Thymus (tissue), 11 donors: ENCODE measurements around the gene RABEPK. TPM values are rescaled to one million over a fixed set of nuclear protein-coding genes. Genes with fewer than 3 reads are reported as not detected.

Experiments
- DNase-seq, 9 donors: peaks; one replicate each; pipeline ENCODE4 v3.0.0-alpha.2; 2013; ENCODE audit warnings: low spot score in 9 of 9, low read depth in 6 of 9, missing footprints in 1 of 9
- H3K27ac ChIP-seq, 2 donors: one replicate each; pipeline ENCODE4 v1.5.1; 2013; ENCODE audit warnings: control low read depth in 1 of 2, low read depth in 1 of 2, low read length in 1 of 2, mild to moderate bottlenecking in 1 of 2, moderate library complexity in 1 of 2
- H3K27me3 ChIP-seq, 2 donors: one replicate each; pipeline ENCODE4 v1.5.1; 2013; ENCODE audit warnings: low read length in 1 of 2; ENCODE audit not compliant: control insufficient read depth in 2 of 2, insufficient read depth in 1 of 2
- H3K36me3 ChIP-seq, 2 donors: one replicate each; pipeline ENCODE4 v1.5.1; 2013; ENCODE audit warnings: low read length in 1 of 2, mild to moderate bottlenecking in 1 of 2, moderate library complexity in 1 of 2; ENCODE audit not compliant: control insufficient read depth in 2 of 2, insufficient read depth in 2 of 2
- H3K4me1 ChIP-seq, 2 donors: one replicate each; pipeline ENCODE4 v1.5.1; 2013; ENCODE audit warnings: low read length in 2 of 2; ENCODE audit not compliant: control insufficient read depth in 2 of 2, insufficient read depth in 2 of 2
- H3K4me3 ChIP-seq, 2 donors: one replicate each; pipeline ENCODE4 v1.5.1; 2013; ENCODE audit warnings: low read length in 2 of 2, control low read depth in 1 of 2, mild to moderate bottlenecking in 1 of 2
- H3K9me3 ChIP-seq, 2 donors: one replicate each; pipeline ENCODE4 v1.5.1; 2013; ENCODE audit warnings: low read length in 1 of 2, mild to moderate bottlenecking in 1 of 2; ENCODE audit not compliant: control insufficient read depth in 2 of 2, insufficient read depth in 1 of 2
- WGBS: extraction: QIAGEN DNeasy Blood & Tissue Kit; methylation state at CpG from one replicate; pipeline ENCODE4 v1.1.7; 2013; 5-methylcytosine and 5-hydroxymethylcytosine counted together
- polyA plus RNA-seq: library from polyadenylated mRNA; stranded (reverse); fragments of 200-250 nt; gene quantifications from one replicate; pipeline ENCODE4 v1.2.3, GENCODE V29; 2013
- total RNA-seq: library from RNA; stranded (reverse); fragments of 120-200 nt; gene quantifications from one replicate; pipeline ENCODE4 v1.2.4, GENCODE V29; 2013
- donor health status: healthy.

RABEPK gene
- total and polyA plus RNA-seq, 2 donors: 19.5 to 25.7 TPM

DNA sequence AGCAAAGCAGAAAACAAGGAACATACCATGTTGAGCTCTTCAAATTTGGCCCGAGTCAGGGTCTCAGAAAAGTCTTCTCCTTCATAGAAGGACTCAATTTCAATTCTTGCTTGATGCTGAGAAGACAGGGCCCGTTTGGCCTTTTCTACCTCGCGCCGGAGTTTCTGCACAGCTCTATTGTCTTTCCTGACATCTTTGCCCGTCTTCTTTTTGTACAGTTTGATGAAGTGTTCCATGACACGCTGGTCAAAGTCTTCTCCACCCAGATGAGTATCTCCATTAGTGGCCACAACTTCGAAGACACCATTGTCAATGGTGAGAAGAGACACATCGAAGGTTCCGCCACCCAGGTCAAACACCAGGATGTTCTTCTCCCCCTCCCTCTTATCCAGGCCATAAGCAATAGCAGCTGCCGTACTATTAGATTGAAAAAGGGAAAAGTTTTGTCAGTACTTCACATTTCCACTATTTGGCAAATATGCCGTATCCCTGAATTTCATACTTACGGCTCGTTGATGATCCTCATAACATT, 38.6 kb downstream of the RABEPK start:
- H3K4me1 ChIP-seq: peaks cover 7 to 29% of the 10 kb centered on the region in 2 donors
- H3K4me3 ChIP-seq: peak overlapping the region in 1 of 2 donors; percentile 77
- no peaks in the 10 kb centered on the region for H3K9me3 ChIP-seq
- H3K27ac ChIP-seq: no peak overlapping the region
- H3K36me3 ChIP-seq: peaks cover 30 to 58% of the 10 kb centered on the region in 2 donors
- WGBS: 97% methylated on average over 14 of the region's 14 CpGs
- no peak for DNase-seq
- no peaks in the 10 kb centered on the region for H3K27me3 ChIP-seq

DNA sequence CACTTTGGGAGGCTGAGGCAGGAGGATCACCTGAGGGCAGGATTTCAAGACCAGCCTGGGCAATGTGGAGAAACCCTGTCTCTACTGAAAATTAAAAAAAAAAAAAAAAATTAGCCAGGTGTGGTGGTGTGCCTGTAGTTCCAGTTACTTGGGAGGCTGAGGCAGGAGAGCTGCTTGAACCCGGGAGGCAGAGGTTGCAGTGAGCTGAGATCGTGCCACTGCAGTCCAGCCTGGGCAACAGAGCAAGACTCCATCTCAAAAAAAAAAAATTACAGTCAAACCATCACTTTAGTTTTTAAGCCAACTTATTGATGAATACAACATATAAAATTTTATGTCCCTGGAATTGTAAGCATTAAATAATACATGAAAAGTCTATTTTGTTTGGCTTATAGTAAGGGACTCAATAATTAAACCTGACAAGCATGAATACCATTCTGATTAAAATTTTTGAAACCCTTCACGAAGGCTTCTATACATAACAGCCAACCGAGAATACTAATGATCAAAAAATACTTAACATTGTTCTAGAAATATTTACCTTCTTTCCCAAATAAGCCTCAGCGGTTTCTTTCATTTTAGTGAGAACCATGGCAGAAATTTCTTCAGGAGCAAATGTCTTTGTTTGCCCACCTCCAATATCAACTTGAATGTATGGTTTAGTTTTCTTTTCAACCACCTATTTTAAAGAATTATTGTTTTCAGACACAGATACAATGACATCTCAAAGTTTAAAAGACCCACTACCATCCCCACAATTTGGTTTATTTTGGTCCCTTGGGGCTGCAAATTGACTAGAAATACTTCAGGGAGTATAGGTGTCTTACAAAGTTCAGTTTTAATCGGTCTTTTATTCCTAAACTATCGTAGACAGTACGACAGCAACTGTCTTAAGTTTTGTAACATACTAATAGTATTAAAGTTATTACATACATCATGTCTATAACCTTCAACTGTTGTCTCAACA, 39.6 kb downstream of the RABEPK start:
- Histone ChIP-seq H3K4me1 (peaks cover 7 to 29% of the 10 kb centered on the region in 2 donors), H3K27ac (no peak overlapping the region), H3K36me3 (peaks cover 30 to 51% of the 10 kb centered on the region in 2 donors), H3K27me3 (no peaks in the 10 kb centered on the region), H3K9me3 (no peaks in the 10 kb centered on the region), H3K4me3 (peak overlapping the region; percentile 75 to 77)
- WGBS: 46% methylated on average over 8 of the region's 8 CpGs
- no peak for DNase-seq

GRCh38 chr9:125240649-125240999, 40.3 kb downstream of the RABEPK start:
- under 1% methylated on average over 33 of the region's 33 CpGs for WGBS
- H3K36me3 ChIP-seq: peaks cover 26 to 44% of the 10 kb centered on the region in 2 donors
- H3K4me1 ChIP-seq: peaks cover 7 to 29% of the 10 kb centered on the region in 2 donors
- H3K27ac ChIP-seq: peak overlapping the region; percentile 83 to 87
- no peaks in the 10 kb centered on the region for H3K27me3 ChIP-seq
- DNase-seq: peak in 6 of 9 donors; percentile 20 to 57 (median 30)
- peak overlapping the region; percentile 75 to 77 for H3K4me3 ChIP-seq
- H3K9me3 ChIP-seq: no peaks in the 10 kb centered on the region

DNA sequence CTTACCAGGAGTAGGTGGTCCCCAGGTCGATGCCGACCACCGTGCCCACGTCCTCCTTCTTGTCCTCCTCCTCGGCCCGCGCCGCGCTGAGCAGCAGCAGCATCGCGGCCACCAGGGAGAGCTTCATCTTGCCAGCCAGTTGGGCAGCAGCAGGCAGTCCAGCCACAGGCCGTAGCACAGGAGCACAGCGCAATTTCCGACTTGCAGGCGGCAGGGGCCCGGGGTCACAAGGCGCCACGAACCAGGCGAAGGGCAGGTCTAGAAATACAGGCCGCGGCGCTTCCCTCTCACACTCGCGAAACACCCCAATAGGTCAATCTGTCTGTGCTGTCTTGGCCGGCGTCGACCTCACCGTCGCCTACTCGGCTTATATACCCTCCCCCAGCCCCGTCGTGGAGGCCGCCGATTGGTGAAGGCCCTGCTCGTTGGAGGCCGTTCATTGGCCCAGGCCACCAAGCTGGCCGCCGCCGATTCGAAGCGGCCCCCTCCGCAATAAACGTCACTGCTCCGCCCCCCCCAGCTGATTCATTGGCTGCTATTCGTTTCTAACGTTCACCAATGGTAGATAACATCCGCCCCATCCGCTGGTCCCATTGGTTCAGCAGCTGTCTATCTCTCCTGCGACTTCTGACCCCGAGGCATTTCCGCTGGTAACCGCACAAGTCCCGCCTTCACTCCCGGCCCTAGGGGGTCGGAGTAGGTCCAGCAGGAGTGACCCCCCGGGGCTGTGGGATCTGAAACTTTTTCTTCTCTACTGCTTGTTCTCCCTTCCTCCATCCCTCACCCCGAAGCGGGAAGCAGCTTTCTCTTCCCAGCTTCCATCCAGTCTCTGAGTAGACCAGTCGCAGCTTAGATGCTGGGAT, 40.9 kb downstream of the RABEPK start, which contains the start of gene HSPA5:
TSS of gene HSPA5 (minus strand) at position 344 of the 863 bp plus-strand sequence. CDS start at position 127, 217 bp downstream.
- peaks cover 24 to 38% of the 10 kb centered on the region in 2 donors for H3K36me3 ChIP-seq
- no peaks in the 10 kb centered on the region for H3K9me3 ChIP-seq
- peaks cover 7 to 29% of the 10 kb centered on the region in 2 donors for H3K4me1 ChIP-seq

DNA sequence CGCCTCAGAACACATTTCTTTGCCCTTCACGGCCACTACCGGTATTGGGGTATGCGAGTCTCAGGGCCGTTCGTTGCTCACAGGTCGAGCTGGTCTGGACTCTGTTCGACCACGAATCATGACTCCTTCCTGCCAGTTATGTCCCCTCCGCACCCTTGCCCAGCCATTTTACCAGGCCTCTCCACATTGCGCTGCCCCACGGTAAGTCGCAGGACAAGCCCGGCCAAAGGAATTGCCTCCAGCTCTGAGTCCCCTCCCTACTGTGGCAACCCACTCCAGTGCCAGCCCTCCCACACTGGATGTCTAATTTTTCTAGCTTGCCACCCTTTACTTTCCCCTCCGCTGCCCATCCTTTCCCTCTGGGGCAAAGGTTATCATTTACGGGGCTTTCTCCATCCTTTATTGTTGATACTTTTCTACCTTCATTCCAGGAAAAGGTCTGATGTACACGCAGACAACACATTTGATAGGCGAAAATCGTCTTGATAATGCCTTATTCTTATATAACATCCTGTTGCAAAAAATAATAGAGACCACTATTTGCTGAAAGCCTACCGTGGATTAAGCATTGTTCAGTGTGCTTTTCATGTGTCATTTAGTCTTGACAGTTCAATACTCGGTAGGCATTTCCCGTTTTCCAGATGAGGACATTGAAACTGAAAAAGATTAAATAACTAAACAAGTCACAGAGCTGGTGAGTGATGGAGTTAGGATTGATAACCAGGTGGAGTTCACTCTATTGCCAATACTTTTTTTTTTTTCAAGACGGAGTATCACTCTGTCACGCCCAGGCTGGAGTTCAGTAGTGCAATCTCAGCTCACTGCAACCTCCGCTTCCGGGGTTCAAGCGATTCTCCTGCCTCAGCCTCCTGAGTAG, 41.8 kb downstream of the RABEPK start:
- Histone ChIP-seq H3K9me3 (no peaks in the 10 kb centered on the region), H3K27me3 (no peaks in the 10 kb centered on the region), H3K27ac (peak overlapping the region; percentile 79 to 93), H3K4me3 (peak overlapping the region; percentile 75 to 95), H3K4me1 (peaks cover 7 to 26% of the 10 kb centered on the region in 2 donors), H3K36me3 (peaks cover 22 to 29% of the 10 kb centered on the region in 2 donors)
- WGBS: 32% methylated on average over 27 of the region's 27 CpGs
- no peak for DNase-seq

More for the DNA sequence above, 40.9 kb downstream of the RABEPK start, which contains the start of gene HSPA5:
- peak; percentile 96 to 100 (median 99) for DNase-seq
- under 1% methylated on average over 59 of the region's 59 CpGs for WGBS
- H3K27me3 ChIP-seq: no peaks in the 10 kb centered on the region
- peak within 1 kb of the TSS; percentile 75 to 95 for H3K4me3 ChIP-seq
- peak within 1 kb of the TSS; percentile 87 to 93 for H3K27ac ChIP-seq

DNA sequence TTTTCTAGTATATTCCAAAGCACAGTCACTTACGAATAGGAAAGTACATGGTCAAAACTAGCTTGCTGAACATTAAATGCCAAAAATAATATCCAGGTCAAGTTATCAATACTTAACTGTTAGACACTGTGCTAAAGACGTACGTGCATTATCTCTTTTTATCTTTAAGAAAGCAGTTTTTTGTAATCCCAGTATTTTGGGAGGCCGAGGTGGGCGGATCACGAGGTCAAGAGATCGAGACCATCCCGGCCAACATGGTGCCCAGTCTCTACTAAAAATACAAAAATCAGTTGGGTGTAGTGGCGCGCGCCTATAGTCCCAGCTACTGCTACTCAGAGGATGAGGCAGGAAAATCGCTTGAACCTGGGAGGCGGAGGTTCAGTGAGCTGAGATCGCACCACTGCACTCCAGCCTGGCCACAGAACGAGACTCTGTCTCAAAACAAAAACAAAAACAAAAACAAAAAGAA, 43.5 kb downstream of the RABEPK start:
- 97% methylated on average over 15 of the region's 15 CpGs for WGBS
- no peak overlapping the region for H3K27ac ChIP-seq
- H3K4me3 ChIP-seq: no peak overlapping the region
- H3K36me3 ChIP-seq: peaks cover 5 to 12% of the 10 kb centered on the region in 2 donors
- no peak for DNase-seq
- H3K4me1 ChIP-seq: peaks cover 5 to 16% of the 10 kb centered on the region in 2 donors
- no peaks in the 10 kb centered on the region for H3K9me3 ChIP-seq
- H3K27me3 ChIP-seq: no peaks in the 10 kb centered on the region

DNA sequence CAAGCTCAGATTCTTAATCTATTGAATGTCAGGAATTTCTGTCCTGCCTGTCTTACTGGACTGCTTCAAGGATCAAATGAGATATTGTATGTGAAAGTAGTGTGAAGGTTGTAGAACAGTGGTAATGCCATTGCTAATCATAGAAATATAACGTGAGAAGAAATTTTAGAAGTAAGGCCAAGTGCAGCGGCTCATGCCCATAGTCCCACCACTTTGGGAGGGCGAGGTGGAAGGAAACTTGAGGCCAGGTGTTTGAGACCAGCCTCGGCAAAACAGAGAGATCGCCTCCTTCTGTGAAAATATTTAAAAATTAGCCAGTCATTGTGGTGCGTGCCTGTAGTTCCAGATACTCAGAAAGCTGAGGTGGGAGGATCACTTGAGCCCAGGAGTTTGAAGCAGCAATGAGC, 45.9 kb downstream of the RABEPK start:
- no peak for DNase-seq
- Histone ChIP-seq H3K27me3 (no peaks in the 10 kb centered on the region), H3K4me3 (no peak overlapping the region), H3K4me1 (peaks cover 5 to 7% of the 10 kb centered on the region in 2 donors), H3K36me3 (no peaks in the 10 kb centered on the region), H3K27ac (no peak overlapping the region), H3K9me3 (no peaks in the 10 kb centered on the region)
- WGBS: 80% methylated on average over 6 of the region's 6 CpGs

- Histone ChIP-seq H3K36me3 (no peaks in the 10 kb centered on the region), H3K4me3 (no peak overlapping the region), H3K4me1 (no peaks in the 10 kb centered on the region), H3K9me3 (no peaks in the 10 kb centered on the region), H3K27me3 (no peaks in the 10 kb centered on the region), H3K27ac (no peak overlapping the region)
- no peak for DNase-seq
Observed at GRCh38 chr9:125254231-125254630, 53.9 kb downstream of the RABEPK start.
